IMR-90 (cell line): ENCODE measurements around the gene PCSK5.

Source experiments
- MAZ ChIP-seq: IDR thresholded peaks from 2 replicates; pipeline ENCODE4 v1.6.1; 2012; ENCODE audit warnings: low read depth, mild to moderate bottlenecking, low read length, improper control_type of control experiment, moderate library complexity, borderline replicate concordance
- MXI1 ChIP-seq: IDR thresholded peaks from 2 replicates; pipeline ENCODE4 v1.6.1; 2012; ENCODE audit warnings: low read depth, mild to moderate bottlenecking, low read length, moderate library complexity, borderline replicate concordance
- POLR2A ChIP-seq: IDR thresholded peaks from 2 replicates; pipeline ENCODE4 v1.6.1; 2012; ENCODE audit warnings: mild to moderate bottlenecking, low read depth, low read length
- TF ChIP-seq, protein P1 (sequence below): conservative IDR thresholded peaks from 2 replicates; pipeline ENCODE4 v1.5.1; 2012; ENCODE audit warnings: mild to moderate bottlenecking, low read depth, low read length, improper control_type of control experiment

DNA sequence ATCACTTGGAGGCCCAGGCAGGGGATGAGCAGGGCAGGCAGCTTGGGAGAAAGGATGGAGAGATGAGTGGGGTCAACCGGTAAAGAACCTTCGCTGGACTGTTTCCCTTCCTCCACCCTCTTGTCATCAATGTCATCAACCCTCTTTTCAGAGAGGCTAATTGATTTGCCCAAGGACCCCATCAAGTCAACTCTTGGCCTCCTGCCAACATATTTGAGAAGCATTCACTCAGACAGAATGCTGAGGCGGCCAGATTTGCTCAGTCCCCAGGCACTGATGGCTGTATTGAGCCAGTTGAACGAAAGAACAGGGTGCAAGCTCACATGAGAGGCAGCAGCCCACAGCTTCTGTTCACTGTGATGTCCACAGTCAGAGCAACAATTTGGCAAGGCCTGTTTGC, 310.3 kb downstream of the PCSK5 start:
- TF ChIP-seq, protein P1, sequence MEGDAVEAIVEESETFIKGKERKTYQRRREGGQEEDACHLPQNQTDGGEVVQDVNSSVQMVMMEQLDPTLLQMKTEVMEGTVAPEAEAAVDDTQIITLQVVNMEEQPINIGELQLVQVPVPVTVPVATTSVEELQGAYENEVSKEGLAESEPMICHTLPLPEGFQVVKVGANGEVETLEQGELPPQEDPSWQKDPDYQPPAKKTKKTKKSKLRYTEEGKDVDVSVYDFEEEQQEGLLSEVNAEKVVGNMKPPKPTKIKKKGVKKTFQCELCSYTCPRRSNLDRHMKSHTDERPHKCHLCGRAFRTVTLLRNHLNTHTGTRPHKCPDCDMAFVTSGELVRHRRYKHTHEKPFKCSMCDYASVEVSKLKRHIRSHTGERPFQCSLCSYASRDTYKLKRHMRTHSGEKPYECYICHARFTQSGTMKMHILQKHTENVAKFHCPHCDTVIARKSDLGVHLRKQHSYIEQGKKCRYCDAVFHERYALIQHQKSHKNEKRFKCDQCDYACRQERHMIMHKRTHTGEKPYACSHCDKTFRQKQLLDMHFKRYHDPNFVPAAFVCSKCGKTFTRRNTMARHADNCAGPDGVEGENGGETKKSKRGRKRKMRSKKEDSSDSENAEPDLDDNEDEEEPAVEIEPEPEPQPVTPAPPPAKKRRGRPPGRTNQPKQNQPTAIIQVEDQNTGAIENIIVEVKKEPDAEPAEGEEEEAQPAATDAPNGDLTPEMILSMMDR, result no peak
- no peak for TF ChIP-seq POLR2A
- no peak for TF ChIP-seq MXI1
- no peak for TF ChIP-seq MAZ
